Measurements from ENCODE around the gene ZNF407.

ZNF407 gene

GRCh38 chr18:74589021-74589420 lies 8.6 kb upstream of the ZNF407 start:
- no peak for DNase-seq (ENCODE audit: low read depth in 2 of 2)

- DNase-seq (ENCODE audit: low read depth in 2 of 2): no peak
Observed at GRCh38 chr18:74589811-74590210, 7.9 kb upstream of the ZNF407 start.

GRCh38 chr18:74590671-74591070 lies 7.0 kb upstream of the ZNF407 start:
- no peak for DNase-seq (ENCODE audit: low read depth in 2 of 2)

GRCh38 chr18:74595431-74595830 lies 2.2 kb upstream of the ZNF407 start:
- no peak for DNase-seq (ENCODE audit: low read depth in 2 of 2)

- DNase-seq (ENCODE audit: low read depth in 2 of 2): peak; percentile 38 to 62
Observed at GRCh38 chr18:74597034-74597661, 522 bp upstream of the ZNF407 start.

- DNase-seq (ENCODE audit: low read depth in 2 of 2): peak; percentile 43 to 69
Observed at GRCh38 chr18:74598350-74599001, 806 bp downstream of the ZNF407 start.

GRCh38 chr18:74604361-74604760 lies 6.7 kb downstream of the ZNF407 start:
- DNase-seq (ENCODE audit: low read depth in 2 of 2): no peak

- no peak for DNase-seq (ENCODE audit: low read depth in 2 of 2)
Observed at GRCh38 chr18:74604774-74605173, 7.1 kb downstream of the ZNF407 start.

GRCh38 chr18:74608681-74609080 lies 11.0 kb downstream of the ZNF407 start:
- DNase-seq (ENCODE audit: low read depth in 2 of 2): no peak

- DNase-seq (ENCODE audit: low read depth in 2 of 2): no peak
Observed at GRCh38 chr18:74609535-74609934, 11.9 kb downstream of the ZNF407 start.

- no peak for DNase-seq (ENCODE audit: low read depth in 2 of 2)
Observed at GRCh38 chr18:74610051-74610615, 12.5 kb downstream of the ZNF407 start.

GRCh38 chr18:74610860-74611259 lies 13.2 kb downstream of the ZNF407 start:
- no peak for DNase-seq (ENCODE audit: low read depth in 2 of 2)

- no peak for DNase-seq (ENCODE audit: low read depth in 2 of 2)
Observed at GRCh38 chr18:74611765-74612164, 14.1 kb downstream of the ZNF407 start.

GRCh38 chr18:74613381-74613780 lies 15.7 kb downstream of the ZNF407 start:
- DNase-seq (ENCODE audit: low read depth in 2 of 2): no peak

GRCh38 chr18:74616494-74616893 lies 18.8 kb downstream of the ZNF407 start:
- DNase-seq (ENCODE audit: low read depth in 2 of 2): no peak

GRCh38 chr18:74617486-74617885 lies 19.8 kb downstream of the ZNF407 start:
- DNase-seq (ENCODE audit: low read depth in 2 of 2): no peak

- DNase-seq (ENCODE audit: low read depth in 2 of 2): no peak
Observed at GRCh38 chr18:74622072-74622471, 24.4 kb downstream of the ZNF407 start.

GRCh38 chr18:74623047-74623816 lies 25.6 kb downstream of the ZNF407 start:
- no peak for DNase-seq (ENCODE audit: low read depth in 2 of 2)

- no peak for DNase-seq (ENCODE audit: low read depth in 2 of 2)
Observed at GRCh38 chr18:74624466-74624865, 26.8 kb downstream of the ZNF407 start.

GRCh38 chr18:74625157-74625556 lies 27.5 kb downstream of the ZNF407 start:
- DNase-seq (ENCODE audit: low read depth in 2 of 2): no peak

GRCh38 chr18:74626049-74626874 lies 28.6 kb downstream of the ZNF407 start:
- no peak for DNase-seq (ENCODE audit: low read depth in 2 of 2)

GRCh38 chr18:74630804-74631203 lies 33.1 kb downstream of the ZNF407 start:
- no peak for DNase-seq (ENCODE audit: low read depth in 2 of 2)
